Measurements from ENCODE around the gene NCAM1.

DNA sequence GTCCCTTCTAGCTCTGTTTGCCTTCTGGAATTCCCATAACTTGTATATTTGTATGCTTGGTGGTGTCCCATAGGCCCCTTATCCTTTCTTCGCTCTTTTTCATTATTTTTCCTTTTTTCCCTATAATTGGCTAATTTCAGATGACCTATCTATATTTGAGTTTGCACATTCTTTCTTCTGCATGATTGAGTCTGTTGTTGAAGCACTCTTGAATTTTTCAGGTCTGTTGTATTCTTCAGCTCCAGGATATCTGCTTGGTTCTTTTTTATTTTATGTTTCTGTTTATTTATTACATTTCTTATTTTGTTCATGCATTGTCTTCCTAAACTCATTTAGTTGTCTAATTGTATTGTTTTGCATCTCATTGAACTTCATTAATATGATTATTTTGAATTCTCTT lies 28.0 kb downstream of the NCAM1 start:
- TF ChIP-seq POLR2A (IDR thresholded peaks at IDR 0.05), result no peak
- TF ChIP-seq, protein P1, sequence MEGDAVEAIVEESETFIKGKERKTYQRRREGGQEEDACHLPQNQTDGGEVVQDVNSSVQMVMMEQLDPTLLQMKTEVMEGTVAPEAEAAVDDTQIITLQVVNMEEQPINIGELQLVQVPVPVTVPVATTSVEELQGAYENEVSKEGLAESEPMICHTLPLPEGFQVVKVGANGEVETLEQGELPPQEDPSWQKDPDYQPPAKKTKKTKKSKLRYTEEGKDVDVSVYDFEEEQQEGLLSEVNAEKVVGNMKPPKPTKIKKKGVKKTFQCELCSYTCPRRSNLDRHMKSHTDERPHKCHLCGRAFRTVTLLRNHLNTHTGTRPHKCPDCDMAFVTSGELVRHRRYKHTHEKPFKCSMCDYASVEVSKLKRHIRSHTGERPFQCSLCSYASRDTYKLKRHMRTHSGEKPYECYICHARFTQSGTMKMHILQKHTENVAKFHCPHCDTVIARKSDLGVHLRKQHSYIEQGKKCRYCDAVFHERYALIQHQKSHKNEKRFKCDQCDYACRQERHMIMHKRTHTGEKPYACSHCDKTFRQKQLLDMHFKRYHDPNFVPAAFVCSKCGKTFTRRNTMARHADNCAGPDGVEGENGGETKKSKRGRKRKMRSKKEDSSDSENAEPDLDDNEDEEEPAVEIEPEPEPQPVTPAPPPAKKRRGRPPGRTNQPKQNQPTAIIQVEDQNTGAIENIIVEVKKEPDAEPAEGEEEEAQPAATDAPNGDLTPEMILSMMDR (IDR thresholded peaks at IDR 0.05), result no peak
